HepG2 (cell line): Measurements from ENCODE around the gene CACNA1D. TPM values are rescaled to one million over a fixed set of nuclear protein-coding genes. Genes with fewer than 3 reads are reported as not detected.

Experiments
- ATAC-seq: fragments of 200-7000 bp; cut with Tn5 transposase; 3 replicates; pipeline ENCODE4 v1.9.1; 2020; ENCODE audit warnings: mild to moderate bottlenecking, moderate library complexity
- BruUV-seq: library from RNA; stranded (reverse); fragments of 400-500 nt; replicated peaks from 2 replicates; lab custom pipeline; 2021; lab: Mats Ljungman, UMichigan
- CTCF ChIA-PET: fragments of 300-600 bp; formaldehyde crosslinking; extraction: SDS; loops from one replicate; lab custom pipeline; 2021; ENCODE audit warnings: low total read pairs, inconsistent platforms, low intra/inter-chr PET ratio; lab: Yijun Ruan, JAX
- POLR2A ChIA-PET: fragments of 350-600 bp; sonication (Branson Sonifier 250); formaldehyde crosslinking; loops from one replicate; lab custom pipeline; 2020; ENCODE audit warnings: antibody characterized with exemption, inconsistent platforms; lab: Yijun Ruan, JAX
- DNase-seq: peaks from one replicate; pipeline ENCODE4 v3.0.0-alpha.2; 2015; ENCODE audit warnings: low spot score
- FAIRE-seq: peaks from 3 replicates; lab custom pipeline; 2011; peaks lifted over from hg19 to GRCh38; lab: Jason Lieb, UNC
- H2AFZ ChIP-seq: one replicate; pipeline ENCODE4 v1.6.1; 2011; ENCODE audit warnings: low read length, inconsistent platforms
- H3K27ac ChIP-seq: fragments of 300-600 bp; 3 replicates; pipeline ENCODE4 v1.8.0; 2011; ENCODE audit warnings: mixed run types, mild to moderate bottlenecking, mixed read lengths, low read length, inconsistent platforms; ENCODE audit not compliant: insufficient read depth; ENCODE audit errors: extremely low read length
- H3K27me3 ChIP-seq, 2 experiments: fragments of 200-600 bp in 1 of 2; 2 replicates in 1 of 2; 3 replicates in 1 of 2; pipeline versions ENCODE4 v1.6.0 to v1.8.0; 2011; ENCODE audit warnings: low read length in 2 of 2, mild to moderate bottlenecking in 2 of 2, moderate library complexity in 2 of 2, inconsistent platforms in 1 of 2; ENCODE audit not compliant: insufficient read depth in 2 of 2, control insufficient read depth in 1 of 2
- H3K36me3 ChIP-seq, 2 experiments: fragments of 200-600 bp in 1 of 2; replicated peaks in 1 of 2; 2 replicates in 1 of 2; 3 replicates in 1 of 2; pipeline versions ENCODE4 v1.5.1 to v1.8.0; 2011; ENCODE audit warnings: low read length in 2 of 2, inconsistent platforms in 1 of 2; ENCODE audit not compliant: insufficient read depth in 2 of 2, control insufficient read depth in 1 of 2
- H3K4me1 ChIP-seq: 2 replicates; pipeline ENCODE4 v1.5.1; 2012; ENCODE audit warnings: low read length, inconsistent platforms; ENCODE audit not compliant: insufficient read depth
- H3K4me2 ChIP-seq: 2 replicates; pipeline ENCODE4 v1.6.0; 2011; ENCODE audit warnings: low read depth, low read length, inconsistent platforms
- H3K4me3 ChIP-seq, 3 experiments: fragments of 200-600 bp in 1 of 3; sonication (generic), shearing (Covaris generic) in 1 of 3; replicated peaks in 1 of 3; 2 replicates each; pipeline ENCODE4 v1.5.1; 2011 to 2016; ENCODE audit warnings: low read length in 3 of 3, inconsistent platforms in 2 of 3, low read depth in 2 of 3, mild to moderate bottlenecking in 2 of 3, control low read depth in 1 of 3, mixed read lengths in 1 of 3; ENCODE audit not compliant: insufficient read depth in 1 of 3
- H3K79me2 ChIP-seq: one replicate; pipeline ENCODE4 v1.6.1; 2011; ENCODE audit warnings: low read length, inconsistent platforms; ENCODE audit not compliant: insufficient read depth
- H3K9ac ChIP-seq: 2 replicates; pipeline ENCODE4 v1.6.0; 2011; ENCODE audit warnings: mild to moderate bottlenecking, low read depth, low read length, inconsistent platforms; ENCODE audit not compliant: insufficient read depth
- H3K9me3 ChIP-seq: 2 replicates; pipeline ENCODE4 v1.5.1; 2012; ENCODE audit warnings: mild to moderate bottlenecking, low read length
- H4K20me1 ChIP-seq: 2 replicates; pipeline ENCODE4 v1.6.0; 2011; ENCODE audit warnings: inconsistent platforms, mild to moderate bottlenecking, low read length, moderate library complexity; ENCODE audit not compliant: insufficient read depth
- ATM ChIP-seq: fragments of 450-650 bp; IDR thresholded peaks from 2 replicates; pipeline ENCODE4 v1.7.1; 2017; ENCODE audit warnings: mild to moderate bottlenecking, borderline replicate concordance
- CREB1 ChIP-seq, 2 experiments: fragments of 450-650 bp in 1 of 2; IDR thresholded peaks; 2 replicates each; pipeline ENCODE4 v1.6.1; 2016 to 2017; ENCODE audit warnings: control low read depth in 1 of 2, mild to moderate bottlenecking in 1 of 2, missing compliant biosample characterization in 1 of 2, missing genetic modification characterization in 1 of 2
- HDAC2 ChIP-seq: sonication (generic); formaldehyde crosslinking; IDR thresholded peaks from 2 replicates; pipeline ENCODE4 v1.4.0; 2020; ENCODE audit warnings: missing genetic modification reagents
- HNF4A ChIP-seq: sonication (generic); formaldehyde crosslinking; IDR thresholded peaks from 2 replicates; pipeline ENCODE4 v1.4.0; 2020; ENCODE audit warnings: missing genetic modification reagents
- HOXA5 ChIP-seq: sonication (generic); formaldehyde crosslinking; IDR thresholded peaks from 2 replicates; pipeline ENCODE4 v1.4.0; 2020; ENCODE audit warnings: missing genetic modification reagents
- KDM2A ChIP-seq: sonication (generic); formaldehyde crosslinking; IDR thresholded peaks from 2 replicates; pipeline ENCODE4 v1.4.0; 2020; ENCODE audit warnings: low read depth, missing genetic modification reagents, borderline replicate concordance
- MATR3 ChIP-seq: sonication (generic); formaldehyde crosslinking; IDR thresholded peaks from 2 replicates; pipeline ENCODE4 v1.4.0; 2020; ENCODE audit warnings: missing genetic modification reagents
- POLR2A ChIP-seq, 2 experiments: IDR thresholded peaks; 2 replicates each; pipeline ENCODE4 v1.6.1; 2011; ENCODE audit warnings: low read depth in 2 of 2, low read length in 2 of 2, mild to moderate bottlenecking in 1 of 2, moderate library complexity in 1 of 2; ENCODE audit not compliant: insufficient read depth in 1 of 2
- TBP ChIP-seq: sonication (generic); formaldehyde crosslinking; IDR thresholded peaks from 2 replicates; pipeline ENCODE4 v1.5.0; 2020; ENCODE audit warnings: missing genetic modification reagents
- ZNF160 ChIP-seq: sonication (generic); formaldehyde crosslinking; IDR thresholded peaks from 2 replicates; pipeline ENCODE4 v1.8.0; 2022; ENCODE audit warnings: mild to moderate bottlenecking, inconsistent platforms, missing genetic modification reagents
- ZNF432 ChIP-seq: sonication (generic); formaldehyde crosslinking; IDR thresholded peaks from 2 replicates; pipeline ENCODE4 v1.5.0; 2020; ENCODE audit warnings: missing genetic modification reagents, mild to moderate bottlenecking, borderline replicate concordance
- ZNF607 ChIP-seq: sonication (generic); formaldehyde crosslinking; IDR thresholded peaks from 2 replicates; pipeline ENCODE4 v1.5.1; 2020; ENCODE audit warnings: missing genetic modification reagents, mild to moderate bottlenecking, borderline replicate concordance
- ZNF761 ChIP-seq: sonication (generic); formaldehyde crosslinking; conservative IDR thresholded peaks from 2 replicates; pipeline ENCODE4 v1.4.0; 2020; ENCODE audit warnings: mild to moderate bottlenecking, missing genetic modification reagents
- WGBS: methylation state at CpG from one replicate; pipeline ENCODE4 v1.1.6; 2017; ENCODE audit warnings: low lambda C conversion rate; 5-methylcytosine and 5-hydroxymethylcytosine counted together
- in situ Hi-C: cut with HindIII; loops from 2 replicates; pipeline ENCODE4 v1.10.0; 2017; ENCODE audit warnings: low pct_unique_long_range_greater_than_20kb; ENCODE audit not compliant: extremely low pct_ligation_motif_present
- intact Hi-C: fragments of 100-400 bp; cut with micrococcal nuclease; formaldehyde crosslinking; loops from one replicate; pipeline ENCODE4 v1.10.0; 2022; ENCODE audit not compliant: unreplicated experiment
- polyA plus RNA-seq, 8 experiments: library from polyadenylated mRNA; depleted of rRNA in 3 of 8; stranded (reverse) in 7 of 8; unstranded in 1 of 8; fragments of >200 nt; fragmentation: Illumina TruSeq in 4 of 8; extraction: Trizol in 4 of 8; gene quantifications; 2 replicates each; pipeline versions ENCODE4 v1.2.1 to v1.2.3, GENCODE V29; 2011 to 2016; ENCODE audit warnings: low read depth in 4 of 8, missing spikeins in 1 of 8, mixed read lengths in 1 of 8; ENCODE audit not compliant: insufficient read depth in 1 of 8
- total RNA-seq, 5 experiments: library from RNA; depleted of rRNA; stranded (reverse); fragments of >200 nt; fragmentation: Illumina TruSeq; extraction: Trizol; gene quantifications; 2 replicates each; pipeline ENCODE4 v1.2.3, GENCODE V29; 2016; ENCODE audit warnings: low read depth in 1 of 5
- TF ChIP-seq, protein P1 (sequence below): sonication (generic); formaldehyde crosslinking; IDR thresholded peaks from 2 replicates; pipeline ENCODE4 v1.5.0; 2020; ENCODE audit warnings: mild to moderate bottlenecking, missing genetic modification reagents, borderline replicate concordance
- TF ChIP-seq, protein P2 (sequence below): sonication (generic); formaldehyde crosslinking; conservative IDR thresholded peaks from 2 replicates; pipeline ENCODE4 v1.8.0; 2022; ENCODE audit warnings: missing genetic modification reagents

The CACNA1D gene
- total and polyA plus RNA-seq, 2 of the 13 experiments (the other 11 are each of a cell fraction or from before 2014, with no cell fraction given), result 0.26 to 0.38 TPM

DNA sequence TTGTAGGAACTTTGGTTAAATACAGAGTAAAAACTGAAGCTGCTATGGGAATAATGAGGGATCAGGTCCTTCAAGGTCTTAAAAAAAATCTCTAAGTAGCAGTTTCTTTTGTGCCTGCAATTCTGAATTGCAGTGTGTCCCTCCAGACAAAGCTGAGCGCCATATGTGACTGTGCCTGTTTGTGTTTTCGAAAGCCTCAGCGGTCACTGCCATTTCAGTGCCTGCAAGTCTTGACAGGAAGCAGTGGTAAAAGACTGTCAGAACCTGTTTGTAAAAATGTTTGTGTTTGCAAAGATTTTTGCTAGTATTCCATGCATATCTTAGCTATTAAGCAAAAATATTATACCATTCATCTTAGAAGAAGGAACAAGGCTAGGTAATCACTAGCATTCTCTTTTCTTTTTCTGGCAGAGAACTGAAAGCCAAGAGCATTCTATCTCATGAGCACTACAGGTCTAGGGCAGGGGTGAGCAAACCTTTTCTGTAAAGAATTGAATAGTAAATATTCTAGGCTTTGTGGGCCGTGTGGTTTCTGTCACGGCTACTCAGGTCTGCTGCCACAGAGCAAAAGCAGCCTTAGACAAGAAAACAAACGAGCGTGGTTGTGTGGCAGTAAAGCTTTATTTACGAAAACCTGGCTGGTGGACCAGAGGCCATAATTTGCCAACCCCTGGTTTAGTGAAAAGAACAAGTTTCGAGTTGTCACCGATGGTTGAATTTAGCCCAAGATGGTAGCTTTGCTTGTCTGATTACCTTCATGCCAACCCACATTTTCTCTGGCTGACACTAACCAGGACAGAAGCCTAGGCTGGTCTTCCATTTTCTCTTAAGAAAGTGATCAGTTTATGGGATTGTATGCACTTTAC is 134.4 kb downstream of the CACNA1D start:
- CTCF ChIA-PET, result no interaction called here
- intact Hi-C loops (no loop called here), in situ Hi-C loops (no loop called here)
- H4K20me1 ChIP-seq, result no peaks in the 10 kb centered on the region
- no peak overlapping the region for H3K4me2 ChIP-seq
- WGBS, result 52% methylated on average over 10 of the region's 10 CpGs
- TF ChIP-seq TBP (CRISPR knock-in tag) (no peak), ZNF761 (CRISPR knock-in tag) (no peak), ZNF160 (CRISPR knock-in tag) (no peak), ZNF432 (CRISPR knock-in tag) (no peak), HNF4A (no peak), ATM (no peak), HOXA5 (CRISPR knock-in tag) (no peak), HDAC2 (CRISPR knock-in tag) (no peak), MATR3 (CRISPR knock-in tag) (no peak), CREB1 (IDR thresholded peaks at IDR 0.05) (no peak), CREB1 (CRISPR knock-in tag; IDR thresholded peaks at IDR 0.05) (no peak), KDM2A (CRISPR knock-in tag) (no peak), ZNF607 (CRISPR knock-in tag) (no peak), POLR2A (IDR thresholded peaks at IDR 0.05; ENCODE audit: insufficient read depth in 1 of 2, low read depth in 2 of 2, low read length in 2 of 2) (no peak)
- TF ChIP-seq, protein P1, sequence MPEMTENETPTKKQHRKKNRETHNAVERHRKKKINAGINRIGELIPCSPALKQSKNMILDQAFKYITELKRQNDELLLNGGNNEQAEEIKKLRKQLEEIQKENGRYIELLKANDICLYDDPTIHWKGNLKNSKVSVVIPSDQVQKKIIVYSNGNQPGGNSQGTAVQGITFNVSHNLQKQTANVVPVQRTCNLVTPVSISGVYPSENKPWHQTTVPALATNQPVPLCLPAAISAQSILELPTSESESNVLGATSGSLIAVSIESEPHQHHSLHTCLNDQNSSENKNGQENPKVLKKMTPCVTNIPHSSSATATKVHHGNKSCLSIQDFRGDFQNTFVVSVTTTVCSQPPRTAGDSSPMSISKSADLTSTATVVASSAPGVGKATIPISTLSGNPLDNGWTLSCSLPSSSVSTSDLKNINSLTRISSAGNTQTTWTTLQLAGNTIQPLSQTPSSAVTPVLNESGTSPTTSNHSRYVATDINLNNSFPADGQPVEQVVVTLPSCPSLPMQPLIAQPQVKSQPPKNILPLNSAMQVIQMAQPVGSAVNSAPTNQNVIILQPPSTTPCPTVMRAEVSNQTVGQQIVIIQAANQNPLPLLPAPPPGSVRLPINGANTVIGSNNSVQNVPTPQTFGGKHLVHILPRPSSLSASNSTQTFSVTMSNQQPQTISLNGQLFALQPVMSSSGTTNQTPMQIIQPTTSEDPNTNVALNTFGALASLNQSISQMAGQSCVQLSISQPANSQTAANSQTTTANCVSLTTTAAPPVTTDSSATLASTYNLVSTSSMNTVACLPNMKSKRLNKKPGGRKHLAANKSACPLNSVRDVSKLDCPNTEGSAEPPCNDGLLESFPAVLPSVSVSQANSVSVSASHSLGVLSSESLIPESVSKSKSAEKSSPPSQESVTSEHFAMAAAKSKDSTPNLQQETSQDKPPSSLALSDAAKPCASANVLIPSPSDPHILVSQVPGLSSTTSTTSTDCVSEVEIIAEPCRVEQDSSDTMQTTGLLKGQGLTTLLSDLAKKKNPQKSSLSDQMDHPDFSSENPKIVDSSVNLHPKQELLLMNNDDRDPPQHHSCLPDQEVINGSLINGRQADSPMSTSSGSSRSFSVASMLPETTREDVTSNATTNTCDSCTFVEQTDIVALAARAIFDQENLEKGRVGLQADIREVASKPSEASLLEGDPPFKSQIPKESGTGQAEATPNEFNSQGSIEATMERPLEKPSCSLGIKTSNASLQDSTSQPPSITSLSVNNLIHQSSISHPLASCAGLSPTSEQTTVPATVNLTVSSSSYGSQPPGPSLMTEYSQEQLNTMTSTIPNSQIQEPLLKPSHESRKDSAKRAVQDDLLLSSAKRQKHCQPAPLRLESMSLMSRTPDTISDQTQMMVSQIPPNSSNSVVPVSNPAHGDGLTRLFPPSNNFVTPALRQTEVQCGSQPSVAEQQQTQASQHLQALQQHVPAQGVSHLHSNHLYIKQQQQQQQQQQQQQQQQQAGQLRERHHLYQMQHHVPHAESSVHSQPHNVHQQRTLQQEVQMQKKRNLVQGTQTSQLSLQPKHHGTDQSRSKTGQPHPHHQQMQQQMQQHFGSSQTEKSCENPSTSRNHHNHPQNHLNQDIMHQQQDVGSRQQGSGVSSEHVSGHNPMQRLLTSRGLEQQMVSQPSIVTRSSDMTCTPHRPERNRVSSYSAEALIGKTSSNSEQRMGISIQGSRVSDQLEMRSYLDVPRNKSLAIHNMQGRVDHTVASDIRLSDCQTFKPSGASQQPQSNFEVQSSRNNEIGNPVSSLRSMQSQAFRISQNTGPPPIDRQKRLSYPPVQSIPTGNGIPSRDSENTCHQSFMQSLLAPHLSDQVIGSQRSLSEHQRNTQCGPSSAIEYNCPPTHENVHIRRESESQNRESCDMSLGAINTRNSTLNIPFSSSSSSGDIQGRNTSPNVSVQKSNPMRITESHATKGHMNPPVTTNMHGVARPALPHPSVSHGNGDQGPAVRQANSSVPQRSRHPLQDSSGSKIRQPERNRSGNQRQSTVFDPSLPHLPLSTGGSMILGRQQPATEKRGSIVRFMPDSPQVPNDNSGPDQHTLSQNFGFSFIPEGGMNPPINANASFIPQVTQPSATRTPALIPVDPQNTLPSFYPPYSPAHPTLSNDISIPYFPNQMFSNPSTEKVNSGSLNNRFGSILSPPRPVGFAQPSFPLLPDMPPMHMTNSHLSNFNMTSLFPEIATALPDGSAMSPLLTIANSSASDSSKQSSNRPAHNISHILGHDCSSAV (CRISPR knock-in tag), result no peak
- TF ChIP-seq, protein P2, sequence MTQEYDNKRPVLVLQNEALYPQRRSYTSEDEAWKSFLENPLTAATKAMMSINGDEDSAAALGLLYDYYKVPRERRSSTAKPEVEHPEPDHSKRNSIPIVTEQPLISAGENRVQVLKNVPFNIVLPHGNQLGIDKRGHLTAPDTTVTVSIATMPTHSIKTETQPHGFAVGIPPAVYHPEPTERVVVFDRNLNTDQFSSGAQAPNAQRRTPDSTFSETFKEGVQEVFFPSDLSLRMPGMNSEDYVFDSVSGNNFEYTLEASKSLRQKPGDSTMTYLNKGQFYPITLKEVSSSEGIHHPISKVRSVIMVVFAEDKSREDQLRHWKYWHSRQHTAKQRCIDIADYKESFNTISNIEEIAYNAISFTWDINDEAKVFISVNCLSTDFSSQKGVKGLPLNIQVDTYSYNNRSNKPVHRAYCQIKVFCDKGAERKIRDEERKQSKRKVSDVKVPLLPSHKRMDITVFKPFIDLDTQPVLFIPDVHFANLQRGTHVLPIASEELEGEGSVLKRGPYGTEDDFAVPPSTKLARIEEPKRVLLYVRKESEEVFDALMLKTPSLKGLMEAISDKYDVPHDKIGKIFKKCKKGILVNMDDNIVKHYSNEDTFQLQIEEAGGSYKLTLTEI (CRISPR knock-in tag), result no peak
- ATAC-seq, result no peak
- POLR2A ChIA-PET, result no interaction called here
- H3K36me3 ChIP-seq, result no peaks in the 10 kb centered on the region
- H2AFZ ChIP-seq, result no peak overlapping the region
- H3K27ac ChIP-seq, result no peak overlapping the region
- no peak for DNase-seq
- no peak overlapping the region for H3K9ac ChIP-seq
- H3K4me1 ChIP-seq, result peaks cover 16% of the 10 kb centered on the region
- H3K9me3 ChIP-seq, result no peaks in the 10 kb centered on the region
- no peaks in the 10 kb centered on the region for H3K79me2 ChIP-seq
- no peaks in the 10 kb centered on the region for H3K27me3 ChIP-seq
- H3K4me3 ChIP-seq, result no peak overlapping the region
- BruUV-seq, result no TSS peak
- no peak for FAIRE-seq
